Esophagus muscularis mucosa (tissue), 3 donors: ENCODE measurements around the gene KRT28.

Source experiments
- POLR2AphosphoS5 ChIP-seq, 2 donors: sonication (generic); formaldehyde crosslinking; IDR thresholded peaks; one replicate each; pipeline ENCODE4 v1.6.1; 2017; ENCODE audit warnings: antibody characterized with exemption in 2 of 2
- TF ChIP-seq, protein P1 (sequence below), 3 experiments: fragments of 200-600 bp in 2 of 3; fragments of 450-650 bp in 1 of 3; sonication (generic) in 2 of 3; IDR thresholded peaks; one replicate each; pipeline ENCODE4 v1.5.1; 2017 to 2019; ENCODE audit warnings: antibody characterized with exemption in 3 of 3, mild to moderate bottlenecking in 2 of 3, moderate library complexity in 1 of 3

DNA sequence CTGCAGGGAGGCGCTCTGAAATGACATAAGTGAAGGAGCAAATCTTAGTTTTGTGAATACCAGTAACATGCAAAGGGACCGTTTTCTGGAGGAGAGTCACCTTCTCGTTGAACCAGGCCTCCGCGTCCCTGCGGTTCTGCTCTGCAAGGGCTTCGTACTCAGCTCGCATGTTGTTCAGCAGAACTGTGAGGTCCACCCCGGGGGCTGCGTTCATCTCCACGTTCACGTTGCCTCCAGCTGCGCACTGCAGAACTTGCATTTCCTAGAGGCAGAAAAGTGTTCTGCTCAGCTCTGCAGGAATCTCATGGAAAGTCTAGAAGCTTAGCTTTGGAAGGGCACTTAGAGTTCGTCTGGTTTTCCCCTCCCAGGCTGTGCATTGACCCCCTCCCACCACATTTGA, 48.7 kb downstream of the KRT28 start:
- TF ChIP-seq, protein P1, sequence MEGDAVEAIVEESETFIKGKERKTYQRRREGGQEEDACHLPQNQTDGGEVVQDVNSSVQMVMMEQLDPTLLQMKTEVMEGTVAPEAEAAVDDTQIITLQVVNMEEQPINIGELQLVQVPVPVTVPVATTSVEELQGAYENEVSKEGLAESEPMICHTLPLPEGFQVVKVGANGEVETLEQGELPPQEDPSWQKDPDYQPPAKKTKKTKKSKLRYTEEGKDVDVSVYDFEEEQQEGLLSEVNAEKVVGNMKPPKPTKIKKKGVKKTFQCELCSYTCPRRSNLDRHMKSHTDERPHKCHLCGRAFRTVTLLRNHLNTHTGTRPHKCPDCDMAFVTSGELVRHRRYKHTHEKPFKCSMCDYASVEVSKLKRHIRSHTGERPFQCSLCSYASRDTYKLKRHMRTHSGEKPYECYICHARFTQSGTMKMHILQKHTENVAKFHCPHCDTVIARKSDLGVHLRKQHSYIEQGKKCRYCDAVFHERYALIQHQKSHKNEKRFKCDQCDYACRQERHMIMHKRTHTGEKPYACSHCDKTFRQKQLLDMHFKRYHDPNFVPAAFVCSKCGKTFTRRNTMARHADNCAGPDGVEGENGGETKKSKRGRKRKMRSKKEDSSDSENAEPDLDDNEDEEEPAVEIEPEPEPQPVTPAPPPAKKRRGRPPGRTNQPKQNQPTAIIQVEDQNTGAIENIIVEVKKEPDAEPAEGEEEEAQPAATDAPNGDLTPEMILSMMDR (IDR thresholded peaks at IDR 0.05), result no peak
- no peak for TF ChIP-seq POLR2AphosphoS5 (IDR thresholded peaks at IDR 0.05)
